ENCODE data around the gene AQP7.

The AQP7 gene

DNA sequence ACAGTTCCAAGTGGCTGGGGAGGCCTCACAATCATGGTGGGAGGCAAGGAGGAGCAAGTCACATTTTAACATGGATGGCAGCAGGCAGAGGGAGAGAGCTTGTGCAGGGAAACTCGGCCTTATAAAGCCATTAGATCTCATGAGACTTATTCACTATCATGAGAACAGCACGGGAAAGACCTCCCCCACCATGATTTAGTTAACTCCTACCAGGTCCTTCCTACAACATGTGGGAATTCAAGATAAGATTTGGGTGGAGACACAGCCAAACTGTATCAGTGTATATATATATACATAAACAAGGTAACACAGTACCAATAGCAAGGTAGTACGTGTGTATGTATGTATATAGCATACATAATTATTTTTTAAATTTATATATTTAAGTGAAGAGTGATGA lies 61.2 kb downstream of the AQP7 start:
- no peak overlapping the region for H2AFZ ChIP-seq (ENCODE audit: low read depth, low read length)

DNA sequence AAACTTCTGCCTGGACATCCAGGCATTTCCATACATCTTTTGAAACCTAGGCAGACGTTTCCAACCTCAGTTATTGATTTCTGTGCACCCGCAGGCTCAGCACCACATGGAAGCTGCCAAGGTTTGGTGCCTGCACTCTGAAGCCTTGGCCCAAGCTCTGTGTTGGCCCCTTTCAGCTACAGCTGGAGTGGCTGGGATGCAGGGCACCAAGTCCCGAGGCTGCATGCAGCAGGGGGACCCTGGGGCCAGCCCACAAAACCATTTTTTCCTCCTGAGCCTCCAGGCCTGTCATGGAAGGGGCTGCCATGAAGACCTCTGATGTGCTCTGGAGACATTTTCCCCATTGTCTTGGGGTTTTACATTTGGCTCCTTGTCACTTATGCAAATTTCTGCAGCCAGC lies 62.2 kb downstream of the AQP7 start:
- peak; percentile 7 for DNase-seq
- Histone ChIP-seq H3K4me1 (ENCODE audit: insufficient read depth, low read length) (no peaks in the 10 kb centered on the region), H3K4me2 (ENCODE audit: insufficient read depth, low read length) (no peak overlapping the region), H3K36me3 (ENCODE audit: insufficient read depth, low read length) (peaks cover 63% of the 10 kb centered on the region), H3K27ac (ENCODE audit: low read length) (no peak overlapping the region), H3K9me3 (ENCODE audit: insufficient read depth, low read length, severe bottlenecking) (peaks cover 16% of the 10 kb centered on the region), H3K9ac (ENCODE audit: low read depth, low read length) (no peak overlapping the region), H3K4me3 (ENCODE audit: low read depth in 1 of 2, low read length in 2 of 2) (no peak overlapping the region), H3K27me3 (ENCODE audit: insufficient read depth, low read length, poor library complexity) (no peaks in the 10 kb centered on the region), H2AFZ (ENCODE audit: low read depth, low read length) (no peak overlapping the region), H4K20me1 (ENCODE audit: insufficient read depth, low read length) (no peaks in the 10 kb centered on the region), H3K79me2 (ENCODE audit: insufficient read depth, low read length) (no peaks in the 10 kb centered on the region)
- TF ChIP-seq, protein P1, sequence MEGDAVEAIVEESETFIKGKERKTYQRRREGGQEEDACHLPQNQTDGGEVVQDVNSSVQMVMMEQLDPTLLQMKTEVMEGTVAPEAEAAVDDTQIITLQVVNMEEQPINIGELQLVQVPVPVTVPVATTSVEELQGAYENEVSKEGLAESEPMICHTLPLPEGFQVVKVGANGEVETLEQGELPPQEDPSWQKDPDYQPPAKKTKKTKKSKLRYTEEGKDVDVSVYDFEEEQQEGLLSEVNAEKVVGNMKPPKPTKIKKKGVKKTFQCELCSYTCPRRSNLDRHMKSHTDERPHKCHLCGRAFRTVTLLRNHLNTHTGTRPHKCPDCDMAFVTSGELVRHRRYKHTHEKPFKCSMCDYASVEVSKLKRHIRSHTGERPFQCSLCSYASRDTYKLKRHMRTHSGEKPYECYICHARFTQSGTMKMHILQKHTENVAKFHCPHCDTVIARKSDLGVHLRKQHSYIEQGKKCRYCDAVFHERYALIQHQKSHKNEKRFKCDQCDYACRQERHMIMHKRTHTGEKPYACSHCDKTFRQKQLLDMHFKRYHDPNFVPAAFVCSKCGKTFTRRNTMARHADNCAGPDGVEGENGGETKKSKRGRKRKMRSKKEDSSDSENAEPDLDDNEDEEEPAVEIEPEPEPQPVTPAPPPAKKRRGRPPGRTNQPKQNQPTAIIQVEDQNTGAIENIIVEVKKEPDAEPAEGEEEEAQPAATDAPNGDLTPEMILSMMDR (IDR thresholded peaks at IDR 0.05; ENCODE audit: borderline replicate concordance, extremely low read depth, low read length, poor library complexity, severe bottlenecking), result no peak
- TF ChIP-seq EZH2 (IDR thresholded peaks at IDR 0.05; ENCODE audit: borderline replicate concordance, low read depth, low read length, severe bottlenecking), result no peak
- no peak for ATAC-seq (ENCODE audit: insufficient read depth, low read depth)

More for the DNA sequence above, 61.2 kb downstream of the AQP7 start:
- no peak overlapping the region for H3K4me2 ChIP-seq (ENCODE audit: insufficient read depth, low read length)
- H3K9ac ChIP-seq (ENCODE audit: low read depth, low read length), result no peak overlapping the region
- H3K36me3 ChIP-seq (ENCODE audit: insufficient read depth, low read length), result peaks cover 67% of the 10 kb centered on the region
- no peaks in the 10 kb centered on the region for H3K27me3 ChIP-seq (ENCODE audit: insufficient read depth, low read length, poor library complexity)
- no peak overlapping the region for H3K27ac ChIP-seq (ENCODE audit: low read length)
- H3K4me3 ChIP-seq (ENCODE audit: low read depth in 1 of 2, low read length in 2 of 2), result no peak overlapping the region
- H4K20me1 ChIP-seq (ENCODE audit: insufficient read depth, low read length), result no peaks in the 10 kb centered on the region
- no peak for DNase-seq
- H3K4me1 ChIP-seq (ENCODE audit: insufficient read depth, low read length), result no peaks in the 10 kb centered on the region
- no peak for ATAC-seq (ENCODE audit: insufficient read depth, low read depth)
- no peak for TF ChIP-seq EZH2 (IDR thresholded peaks at IDR 0.05; ENCODE audit: borderline replicate concordance, low read depth, low read length, severe bottlenecking)
- no peaks in the 10 kb centered on the region for H3K79me2 ChIP-seq (ENCODE audit: insufficient read depth, low read length)
- peaks cover 16% of the 10 kb centered on the region for H3K9me3 ChIP-seq (ENCODE audit: insufficient read depth, low read length, severe bottlenecking)
